HCT116 (cell line): ENCODE results near the gene BBC3. TPM values are rescaled to one million over a fixed set of nuclear protein-coding genes. Genes with fewer than 3 reads are reported as not detected.
"Not testable (repeated sequence)": the region's sequence is repeated elsewhere in the genome, so short reads cannot be mapped to it uniquely, and the experiment has no call there.

Experiments
- ATAC-seq: fragments of 200-7000 bp; cut with Tn5 transposase; 2 replicates; pipeline ENCODE4 v1.9.1; 2020; ENCODE audit warnings: mild to moderate bottlenecking, moderate library complexity
- Bru-seq: library from RNA; stranded (reverse); fragments of 400-500 nt; gene quantifications from one replicate; lab custom pipeline; 2021; lab: Mats Ljungman, UMichigan
- BruChase-seq, 2 experiments: library from RNA; stranded (reverse); fragments of 400-500 nt; gene quantifications; one replicate each; lab custom pipeline; 2021; lab: Mats Ljungman, UMichigan
- BruUV-seq: library from RNA; stranded (reverse); fragments of 400-500 nt; replicated peaks from 2 replicates; lab custom pipeline; 2021; lab: Mats Ljungman, UMichigan
- CTCF ChIA-PET: fragments of 300-600 bp; sonication (Branson Sonifier 250); formaldehyde crosslinking; loops from one replicate; lab custom pipeline; 2021; ENCODE audit warnings: antibody characterized with exemption; lab: Charles Lee
- POLR2A ChIA-PET: fragments of 300-600, 350-600 bp; sonication (Branson Sonifier 250); formaldehyde crosslinking; loops from one replicate; lab custom pipeline; 2021; ENCODE audit warnings: antibody characterized with exemption; lab: Charles Lee
- RAD21 ChIA-PET, 2 experiments: fragments of 300-600 bp; sonication (Branson Sonifier 250); formaldehyde crosslinking; loops; one replicate each; lab custom pipeline; 2023; ENCODE audit warnings: low total read pairs in 2 of 2; ENCODE audit not compliant: uncharacterized antibody in 2 of 2, unreplicated experiment in 2 of 2, low non-redundant PET in 1 of 2; lab: Charles Lee
- DNase-seq: peaks from one replicate; pipeline ENCODE4 v3.0.0-alpha.2; 2010; ENCODE audit warnings: low read depth, low spot score
- H2AFZ ChIP-seq: fragments of 200-600 bp; shearing (Covaris generic), sonication (generic); 2 replicates; pipeline ENCODE4 v1.6.1; 2017; ENCODE audit warnings: low read depth, mixed run types, mixed read lengths, antibody characterized with exemption, low read length; ENCODE audit not compliant: poor library complexity, severe bottlenecking
- H3K27ac ChIP-seq: 2 replicates; pipeline ENCODE4 v1.5.1; 2012; ENCODE audit warnings: low read depth, low read length
- H3K27me3 ChIP-seq: fragments of 200-600 bp; sonication (generic); 2 replicates; pipeline ENCODE4 v1.6.1; 2016; ENCODE audit warnings: mixed run types, low read length, mixed read lengths; ENCODE audit not compliant: insufficient read depth
- H3K36me3 ChIP-seq, 2 experiments: fragments of 200-500 bp in 1 of 2; fragments of 200-600 bp in 1 of 2; sonication (Bioruptor generic) in 1 of 2; sonication (generic) in 1 of 2; 2 replicates each; pipeline versions ENCODE4 v1.5.1 to v1.6.1; 2014 to 2016; ENCODE audit warnings: low read length in 2 of 2, inconsistent platforms in 1 of 2, mixed read lengths in 1 of 2, mixed run types in 1 of 2; ENCODE audit not compliant: insufficient read depth in 2 of 2, control insufficient read depth in 1 of 2
- H3K4me1 ChIP-seq, 2 experiments: fragments of 200-600 bp in 1 of 2; sonication (generic) in 1 of 2; 2 replicates each; pipeline versions ENCODE4 v1.5.1 to v1.6.1; 2012 to 2017; ENCODE audit warnings: low read length in 2 of 2, inconsistent platforms in 1 of 2, mild to moderate bottlenecking in 1 of 2, mixed read lengths in 1 of 2, mixed run types in 1 of 2, moderate library complexity in 1 of 2; ENCODE audit not compliant: insufficient read depth in 2 of 2, control insufficient read depth in 1 of 2
- H3K4me2 ChIP-seq: fragments of 200-600 bp; sonication (generic); 2 replicates; pipeline ENCODE4 v1.6.1; 2017; ENCODE audit warnings: mixed run types, low read length, mixed read lengths
- H3K4me3 ChIP-seq, 2 experiments: fragments of 200-600 bp in 1 of 2; sonication (generic) in 1 of 2; replicated peaks in 1 of 2; 2 replicates each; pipeline ENCODE4 v1.5.1; 2011 to 2016; ENCODE audit warnings: low read length in 2 of 2, control low read depth in 1 of 2, low read depth in 1 of 2, mild to moderate bottlenecking in 1 of 2, mixed read lengths in 1 of 2, mixed run types in 1 of 2
- H3K79me2 ChIP-seq: fragments of 200-600 bp; sonication (generic); 2 replicates; pipeline ENCODE4 v1.6.1; 2017; ENCODE audit warnings: mild to moderate bottlenecking, mixed run types, low read length, moderate library complexity, mixed read lengths; ENCODE audit not compliant: insufficient read depth
- H3K9ac ChIP-seq: fragments of 200-600 bp; sonication (generic); 2 replicates; pipeline ENCODE4 v1.6.1; 2016; ENCODE audit warnings: low read length, mixed read lengths
- H3K9me2 ChIP-seq: fragments of 200-600 bp; sonication (generic), shearing (Covaris generic); 2 replicates; pipeline ENCODE4 v1.6.1; 2017; ENCODE audit warnings: mixed run types, mild to moderate bottlenecking, moderate library complexity; ENCODE audit not compliant: insufficient read depth
- H3K9me3 ChIP-seq, 2 experiments: fragments of 200-500 bp in 1 of 2; fragments of 200-600 bp in 1 of 2; sonication (Bioruptor generic) in 1 of 2; sonication (generic) in 1 of 2; 2 replicates each; pipeline ENCODE4 v1.6.1; 2014 to 2017; ENCODE audit warnings: low read length in 2 of 2, mixed read lengths in 2 of 2, inconsistent platforms in 1 of 2, low read depth in 1 of 2, mild to moderate bottlenecking in 1 of 2, mixed run types in 1 of 2, moderate library complexity in 1 of 2; ENCODE audit not compliant: control insufficient read depth in 1 of 2, insufficient read depth in 1 of 2
- H4K20me1 ChIP-seq: fragments of 200-600 bp; sonication (generic), shearing (Covaris generic); 2 replicates; pipeline ENCODE4 v1.6.1; 2017; ENCODE audit warnings: mixed run types, mild to moderate bottlenecking, moderate library complexity; ENCODE audit not compliant: insufficient read depth
- CTCF ChIP-seq, 3 experiments: fragments of 200-600 bp in 1 of 3; sonication (generic) in 1 of 3; IDR thresholded peaks in 2 of 3; conservative IDR thresholded peaks in 1 of 3; 2 replicates each; pipeline ENCODE4 v1.5.1; 2012 to 2017; ENCODE audit warnings: low read depth in 2 of 3, low read length in 2 of 3, antibody characterized with exemption in 1 of 3, borderline replicate concordance in 1 of 3, control low read depth in 1 of 3, mild to moderate bottlenecking in 1 of 3, mixed read lengths in 1 of 3, mixed run types in 1 of 3, moderate library complexity in 1 of 3; ENCODE audit not compliant: insufficient read depth in 1 of 3
- ELF1 ChIP-seq: IDR thresholded peaks from 2 replicates; pipeline ENCODE4 v1.6.1; 2012; ENCODE audit warnings: low read depth, borderline replicate concordance
- EZH2 ChIP-seq: fragments of 200-600 bp; sonication (generic); IDR thresholded peaks from 2 replicates; pipeline ENCODE4 v1.6.1; 2017; ENCODE audit warnings: antibody characterized with exemption, mixed run types
- EZH2phosphoT487 ChIP-seq: fragments of 200-600 bp; IDR thresholded peaks from 2 replicates; pipeline ENCODE4 v1.6.1; 2018; ENCODE audit warnings: antibody characterized with exemption, borderline replicate concordance
- JUND ChIP-seq: IDR thresholded peaks from 2 replicates; pipeline ENCODE4 v1.6.1; 2012
- MAX ChIP-seq: IDR thresholded peaks from 2 replicates; pipeline ENCODE4 v1.6.1; 2012
- POLR2AphosphoS5 ChIP-seq: IDR thresholded peaks from 2 replicates; pipeline ENCODE4 v1.6.1; 2011; ENCODE audit warnings: mild to moderate bottlenecking, low read depth, low read length, moderate library complexity
- ZNF274 ChIP-seq: fragments of 200-500 bp; sonication (Bioruptor generic); IDR thresholded peaks from 2 replicates; pipeline ENCODE4 v1.6.1; 2014; ENCODE audit warnings: mild to moderate bottlenecking, low read depth, low read length, inconsistent platforms
- intact Hi-C: fragments of 100-400 bp; cut with micrococcal nuclease; formaldehyde crosslinking; loops from 2 replicates; pipeline ENCODE4 v1.10.0; 2022
- long read RNA-seq: library from polyadenylated mRNA; unstranded; transcript quantifications from one replicate; pipeline ENCODE4 v2.0.0, GENCODE V29; 2021; ENCODE audit not compliant: unreplicated experiment
- polyA plus RNA-seq: library from polyadenylated mRNA; unstranded; fragments of >200 nt; gene quantifications from 2 replicates; pipeline ENCODE4 v1.2.1, GENCODE V29; 2012; ENCODE audit warnings: missing spikeins
- total RNA-seq: library from RNA; stranded (reverse); gene quantifications from one replicate; pipeline ENCODE4 v1.2.1, GENCODE V29; 2021; ENCODE audit not compliant: unreplicated experiment

The BBC3 gene
- total RNA-seq (45.0 TPM), Bru-seq, nascent RNA (percentile 80 among the genes with signal in this experiment), BruChase-seq, experiment 1, labeled RNA remaining after a 6-hour chase (percentile 61 among the genes with signal in this experiment), BruChase-seq, experiment 2, labeled RNA remaining after a 2-hour chase (percentile 72 among the genes with signal in this experiment)
- 25.7 and 27.3 TPM in 2 replicates for polyA plus RNA-seq
- long read RNA-seq, transcript BBC3-206 (1 exons, 1,747 nt), result major isoform, 32 of 67 reads
- long read RNA-seq, transcript BBC3-205 (2 exons, 900 nt), result minor isoform, 6 of 67 reads
- long read RNA-seq, partial matches to known transcripts, result 7 of 67 reads
- long read RNA-seq, other reads (novel, unspliced or antisense), result 14 of 67 reads

- no TSS peak for BruUV-seq
- ChIA-PET POLR2A (no interaction called here), RAD21 (no interaction called here), CTCF (no interaction called here)
- intact Hi-C loops, result no loop called here
- Histone ChIP-seq H3K79me2 (peaks cover 22% of the 10 kb centered on the region), H3K9me3 (no peaks in the 10 kb centered on the region), H3K9me2 (no peaks in the 10 kb centered on the region), H3K36me3 (no peaks in the 10 kb centered on the region), H3K27me3 (no peaks in the 10 kb centered on the region), H2AFZ (no peak within 1 kb of the TSS), H3K27ac (peak within 1 kb of the TSS; percentile 97), H4K20me1 (no peaks in the 10 kb centered on the region), H3K4me2 (peak within 1 kb of the TSS; percentile 100), H3K4me3 (peak within 1 kb of the TSS; percentile 76 to 78), H3K4me1 (peaks cover 27 to 67% of the 10 kb centered on the region in 2 experiments)
- DNase-seq (no peak), ATAC-seq (no peak)
- TF ChIP-seq POLR2AphosphoS5 (peak; percentile 75), ELF1 (no peak)
- TF ChIP-seq, all 23 proteins: peak for 1
- H3K9ac ChIP-seq, result peak within 1 kb of the TSS; percentile 87
Measured at GRCh38 chr19:47230921-47231214, at the start of gene BBC3. Gene BBC3, minus strand, starts transcription at chr19:47231199. Its CDS starts 2,768 bp downstream, at chr19:47228431.

- Histone ChIP-seq H4K20me1 (no peaks in the 10 kb centered on the region), H3K79me2 (no peaks in the 10 kb centered on the region; the same call in 1 of the 2 replicates), H3K4me2 (no peak overlapping the region), H3K9me3 (no peaks in the 10 kb centered on the region), H3K27me3 (no peaks in the 10 kb centered on the region), H3K9me2 (no peaks in the 10 kb centered on the region), H3K4me1 (peaks cover 2 to 16% of the 10 kb centered on the region in 2 experiments; a peak in 3 of 4 replicates), H3K9ac (no peak overlapping the region), H3K36me3 (peaks cover 3% of the 10 kb centered on the region in 2 experiments; a peak in 1 of 4 replicates), H2AFZ (no peak overlapping the region), H3K27ac (no peak overlapping the region), H3K4me3 (no peak overlapping the region)
- TF ChIP-seq JUND, result no peak
- TF ChIP-seq MAX, result no peak
- no peak for TF ChIP-seq EZH2
- no peak for TF ChIP-seq ZNF274
- TF ChIP-seq CTCF (IDR thresholded peaks at IDR 0.05 in 2 of 3, conservative IDR thresholded peaks at IDR 0.05 in 1 of 3; ENCODE audit: borderline replicate concordance in 1 of 3, insufficient read depth in 1 of 3, low read depth in 2 of 3, low read length in 2 of 3), result peak in 2 of 3 experiments; percentile 69 to 77; a peak in 4 of 6 replicates
- TF ChIP-seq EZH2phosphoT487, result no peak
- no peak for DNase-seq
- BruUV-seq, result no TSS peak
- ChIA-PET RAD21 (no interaction called here), POLR2A (no interaction called here), CTCF (no interaction called here)
- peak; percentile 92 for ATAC-seq
- intact Hi-C loops, result loop anchor here (5.0 kb wide), 1 partner anchor 147 kb away; no protein-coding TSS in a partner anchor
Measured at GRCh38 chr19:47280183-47280797, 49.3 kb upstream of the BBC3 start.

GRCh38 chr19:47276513-47276912 is 45.5 kb upstream of the BBC3 start:
- CTCF ChIA-PET, H3K9me3 ChIP-seq, H2AFZ ChIP-seq, H3K9me2 ChIP-seq, intact Hi-C loops, H3K36me3 ChIP-seq, H3K4me2 ChIP-seq, BruUV-seq, H3K79me2 ChIP-seq, H4K20me1 ChIP-seq, H3K27me3 ChIP-seq, ATAC-seq, RAD21 ChIA-PET, H3K4me3 ChIP-seq, DNase-seq, H3K9ac ChIP-seq, H3K27ac ChIP-seq: not testable (repeated sequence)
- H3K4me1 ChIP-seq, result peaks cover 10 to 44% of the 10 kb centered on the region in 2 experiments; a peak in 3 of 4 replicates
- POLR2A ChIA-PET, result interaction anchor here (1.0 kb wide), 1 partner anchor 20 kb away, joined by 3 read pairs; the partner anchor contains the start of gene CCDC9
